Measurements from ENCODE around the gene PCBD2.
A peak's percentile ranks its signal among the peaks of the same experiment; 100 is the strongest.
"Not testable (repeated sequence)": the region's sequence is repeated elsewhere in the genome, so short reads cannot be mapped to it uniquely, and the experiment has no call there.

Gene PCBD2

GRCh38 chr5:134893748-134894505 lies 11.0 kb upstream of the PCBD2 start:
- TF ChIP-seq POLR2AphosphoS5 (IDR thresholded peaks at IDR 0.05; ENCODE audit: borderline replicate concordance, low read depth, low read length) (no peak), FOXP2 (optimal IDR thresholded peaks at IDR 0.05; ENCODE audit: control extremely low read depth, extremely low read length, insufficient read depth) (no peak), EZH2 (IDR thresholded peaks at IDR 0.05) (no peak)
- no peak overlapping the region for H3K9ac ChIP-seq (ENCODE audit: insufficient read length)
- H3K36me3 ChIP-seq (ENCODE audit: insufficient read depth, low read length), result peaks cover 7% of the 10 kb centered on the region
- H3K9me3 ChIP-seq (ENCODE audit: low read depth, low read length), result no peaks in the 10 kb centered on the region
- H3K27ac ChIP-seq, result no peak overlapping the region
- DNase-seq (ENCODE audit: low read depth, low spot score), result no peak
- H3K4me3 ChIP-seq, result no peak overlapping the region; the same call in 1 of the 2 replicates

GRCh38 chr5:134902071-134902801 lies 2.7 kb upstream of the PCBD2 start:
- no peak for DNase-seq (ENCODE audit: low read depth, low spot score)
- Histone ChIP-seq H3K4me3 (no peak overlapping the region), H3K9me3 (ENCODE audit: low read depth, low read length) (no peaks in the 10 kb centered on the region), H3K9ac (ENCODE audit: insufficient read length) (no peak overlapping the region), H3K36me3 (ENCODE audit: insufficient read depth, low read length) (no peaks in the 10 kb centered on the region), H3K27ac (no peak overlapping the region)
- TF ChIP-seq EZH2 (IDR thresholded peaks at IDR 0.05), result no peak
- TF ChIP-seq POLR2AphosphoS5 (IDR thresholded peaks at IDR 0.05; ENCODE audit: borderline replicate concordance, low read depth, low read length), result no peak
- TF ChIP-seq FOXP2 (optimal IDR thresholded peaks at IDR 0.05; ENCODE audit: control extremely low read depth, extremely low read length, insufficient read depth), result no peak

- Histone ChIP-seq H3K9ac (ENCODE audit: insufficient read length) (peak overlapping the region; percentile 93), H3K4me3 (peak overlapping the region; percentile 79), H3K9me3 (ENCODE audit: low read depth, low read length) (no peaks in the 10 kb centered on the region), H3K27ac (peak overlapping the region; percentile 85), H3K36me3 (ENCODE audit: insufficient read depth, low read length) (no peaks in the 10 kb centered on the region)
- TF ChIP-seq FOXP2 (optimal IDR thresholded peaks at IDR 0.05; ENCODE audit: control extremely low read depth, extremely low read length, insufficient read depth) (no peak), POLR2AphosphoS5 (IDR thresholded peaks at IDR 0.05; ENCODE audit: borderline replicate concordance, low read depth, low read length) (no peak; the same call in 1 of the 2 replicates), EZH2 (IDR thresholded peaks at IDR 0.05) (no peak)
- DNase-seq (ENCODE audit: low read depth, low spot score), result peak; percentile 63
Observed at GRCh38 chr5:134905246-134905996, 490 bp downstream of the PCBD2 start.

GRCh38 chr5:134906811-134907210 lies 1.9 kb downstream of the PCBD2 start:
- Histone ChIP-seq H3K36me3 (ENCODE audit: insufficient read depth, low read length) (no peaks in the 10 kb centered on the region), H3K9me3 (ENCODE audit: low read depth, low read length) (no peaks in the 10 kb centered on the region), H3K4me3 (no peak overlapping the region), H3K27ac (no peak overlapping the region), H3K9ac (ENCODE audit: insufficient read length) (peak overlapping the region; percentile 12)
- TF ChIP-seq POLR2AphosphoS5 (IDR thresholded peaks at IDR 0.05; ENCODE audit: borderline replicate concordance, low read depth, low read length) (no peak), EZH2 (IDR thresholded peaks at IDR 0.05) (no peak), FOXP2 (optimal IDR thresholded peaks at IDR 0.05; ENCODE audit: control extremely low read depth, extremely low read length, insufficient read depth) (no peak)
- DNase-seq (ENCODE audit: low read depth, low spot score), result no peak

- not testable (repeated sequence) for H3K27ac ChIP-seq; H3K9ac ChIP-seq (ENCODE audit: insufficient read length); H3K9me3 ChIP-seq (ENCODE audit: low read depth, low read length); DNase-seq (ENCODE audit: low read depth, low spot score); H3K4me3 ChIP-seq; H3K36me3 ChIP-seq (ENCODE audit: insufficient read depth, low read length)
Observed at GRCh38 chr5:134910752-134911151, 5.8 kb downstream of the PCBD2 start.

GRCh38 chr5:134911285-134912206 lies 6.6 kb downstream of the PCBD2 start:
- TF ChIP-seq FOXP2 (optimal IDR thresholded peaks at IDR 0.05; ENCODE audit: control extremely low read depth, extremely low read length, insufficient read depth), result no peak
- TF ChIP-seq POLR2AphosphoS5 (IDR thresholded peaks at IDR 0.05; ENCODE audit: borderline replicate concordance, low read depth, low read length), result no peak
- TF ChIP-seq EZH2 (IDR thresholded peaks at IDR 0.05), result no peak
- DNase-seq (ENCODE audit: low read depth, low spot score), result no peak
- no peaks in the 10 kb centered on the region for H3K36me3 ChIP-seq (ENCODE audit: insufficient read depth, low read length)
- H3K27ac ChIP-seq, result no peak overlapping the region
- no peak overlapping the region for H3K9ac ChIP-seq (ENCODE audit: insufficient read length)
- no peak overlapping the region for H3K4me3 ChIP-seq
- H3K9me3 ChIP-seq (ENCODE audit: low read depth, low read length), result no peaks in the 10 kb centered on the region

GRCh38 chr5:134913254-134913653 lies 8.3 kb downstream of the PCBD2 start:
- no peaks in the 10 kb centered on the region for H3K36me3 ChIP-seq (ENCODE audit: insufficient read depth, low read length)
- TF ChIP-seq EZH2 (IDR thresholded peaks at IDR 0.05) (no peak), FOXP2 (optimal IDR thresholded peaks at IDR 0.05; ENCODE audit: control extremely low read depth, extremely low read length, insufficient read depth) (no peak), POLR2AphosphoS5 (IDR thresholded peaks at IDR 0.05; ENCODE audit: borderline replicate concordance, low read depth, low read length) (no peak)
- H3K9ac ChIP-seq (ENCODE audit: insufficient read length), result no peak overlapping the region
- no peaks in the 10 kb centered on the region for H3K9me3 ChIP-seq (ENCODE audit: low read depth, low read length)
- no peak for DNase-seq (ENCODE audit: low read depth, low spot score)
- no peak overlapping the region for H3K4me3 ChIP-seq
- H3K27ac ChIP-seq, result no peak overlapping the region

All from SK-N-MC (cell line).